ENCODE measurements around the gene NYAP1.
"Not testable (repeated sequence)": the region's sequence is repeated elsewhere in the genome, so short reads cannot be mapped to it uniquely, and the experiment has no call there.

NYAP1 gene

DNA sequence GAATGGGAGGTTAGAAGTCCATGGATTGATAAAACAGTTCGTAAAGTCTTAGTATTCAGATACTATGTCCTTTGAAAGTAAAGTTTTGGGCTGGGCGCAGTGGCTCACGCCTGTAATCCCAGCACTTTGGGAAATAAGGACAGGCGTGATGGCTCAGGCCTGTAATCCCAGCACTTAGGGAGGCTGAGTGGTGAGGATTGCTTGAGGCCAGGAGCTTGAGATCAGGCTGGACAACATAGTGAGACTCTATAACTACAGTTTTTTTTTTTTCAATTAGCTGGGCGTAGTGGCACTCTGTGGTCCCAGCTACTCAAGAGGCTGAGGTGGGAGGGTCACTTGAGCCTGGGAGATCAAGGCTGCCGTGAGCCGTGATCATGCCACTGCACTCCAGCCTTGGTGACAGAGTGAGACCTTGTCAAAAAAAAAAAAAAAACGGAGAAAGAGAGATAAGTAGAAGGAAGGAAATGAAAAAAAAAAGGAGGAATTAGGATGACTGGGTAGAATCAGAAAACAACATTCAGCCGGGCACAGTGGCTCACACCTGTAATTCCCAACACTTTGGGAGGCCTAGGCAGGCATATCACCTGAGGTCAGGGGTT, 29.6 kb downstream of the NYAP1 start:
- DNase-seq: no peak

- peak; percentile 87 for DNase-seq
These were observed 31.4 kb downstream of the NYAP1 start for GRCh38 chr7:100515072-100515532.

DNA sequence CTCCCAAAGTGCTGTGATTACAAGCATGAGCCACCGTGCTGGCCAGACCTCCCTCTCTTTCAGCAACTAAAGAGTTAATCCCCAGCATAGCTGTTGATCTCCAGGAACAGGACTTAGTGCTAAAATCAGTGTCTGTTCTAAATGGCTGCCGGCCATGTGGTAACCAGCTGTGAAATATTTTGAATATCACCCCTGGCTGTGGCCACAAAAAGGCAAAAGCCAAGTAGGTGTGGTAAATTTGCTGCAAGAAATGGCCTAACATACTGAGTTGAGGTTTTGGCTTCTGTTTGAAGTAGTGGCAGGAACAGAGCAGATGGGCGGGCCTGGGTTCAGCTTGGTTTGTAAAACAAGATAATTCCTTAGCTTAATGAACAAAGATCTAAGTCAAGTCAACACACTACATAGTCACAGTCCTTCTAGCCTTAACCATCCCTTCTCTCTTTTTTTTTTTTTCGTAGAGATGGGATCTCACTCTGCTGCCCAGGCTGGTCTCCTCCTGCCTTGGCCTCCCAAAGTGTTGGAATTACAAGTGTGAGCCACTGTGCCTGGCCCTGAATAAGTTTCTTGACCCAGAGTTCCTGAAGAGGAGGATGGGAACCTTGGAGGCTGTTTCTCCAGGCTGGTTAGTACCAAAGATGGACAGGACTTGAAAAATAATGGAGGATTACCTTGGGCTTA, 32.5 kb downstream of the NYAP1 start:
- DNase-seq: peak; percentile 80

DNA sequence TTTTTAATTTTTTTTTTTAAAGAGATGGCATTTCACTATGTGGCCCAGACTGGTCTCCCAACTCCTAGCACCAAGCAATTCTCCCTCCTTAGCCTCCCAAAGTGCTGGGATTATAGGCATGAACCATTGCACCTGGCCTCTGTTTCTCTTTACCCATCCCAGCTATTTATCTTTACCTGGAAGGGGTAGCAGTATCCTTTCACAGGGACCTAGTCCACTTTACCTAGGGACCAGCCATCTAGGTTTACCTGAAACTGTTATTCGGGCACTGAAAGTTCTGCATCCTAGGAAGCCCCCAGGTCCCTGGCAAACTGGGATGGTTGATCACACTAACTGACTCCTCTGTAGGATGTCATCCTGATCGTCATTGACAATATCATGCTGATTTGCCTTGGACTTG, 33.6 kb downstream of the NYAP1 start:
- no peak for DNase-seq

GRCh38 chr7:100519580-100519979, 35.9 kb downstream of the NYAP1 start:
- DNase-seq: no peak

GRCh38 chr7:100520138-100520537, 36.4 kb downstream of the NYAP1 start:
- no peak for DNase-seq

GRCh38 chr7:100521076-100521475, 37.3 kb downstream of the NYAP1 start:
- no peak for DNase-seq

DNA sequence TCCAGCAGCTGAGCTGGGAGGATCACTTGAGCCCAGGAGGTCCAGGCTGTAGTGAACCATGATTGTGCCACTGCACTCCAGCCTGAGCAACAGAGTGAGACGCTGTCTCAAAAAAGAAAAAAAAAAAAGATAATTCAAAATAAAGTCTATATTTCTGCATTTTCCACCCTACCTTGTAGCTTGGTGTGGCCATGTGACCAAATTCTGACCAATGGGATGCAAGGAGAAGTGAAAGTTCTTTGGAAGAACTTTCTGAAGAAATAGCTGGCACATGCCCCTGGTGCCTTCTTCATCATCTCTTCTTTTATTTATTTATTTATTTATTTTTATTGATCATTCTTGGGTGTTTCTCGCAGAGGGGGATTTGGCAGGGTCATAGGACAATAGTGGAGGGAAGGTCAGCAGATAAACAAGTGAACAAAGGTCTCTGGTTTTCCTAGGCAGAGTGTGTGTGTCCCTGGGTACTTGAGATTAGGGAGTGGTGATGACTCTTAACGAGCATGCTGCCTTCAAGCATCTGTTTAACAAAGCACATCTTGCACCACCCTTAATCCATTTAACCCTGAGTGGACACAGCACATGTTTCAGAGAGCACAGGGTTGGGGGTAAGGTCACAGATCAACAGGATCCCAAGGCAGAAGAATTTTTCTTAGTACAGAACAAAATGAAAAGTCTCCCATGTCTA, 38.3 kb downstream of the NYAP1 start:
- not testable (repeated sequence) for DNase-seq

GRCh38 chr7:100523192-100523591, 39.5 kb downstream of the NYAP1 start:
- not testable (repeated sequence) for DNase-seq

GRCh38 chr7:100528108-100528866, 44.6 kb downstream of the NYAP1 start:
- DNase-seq: not testable (repeated sequence)

- no peak for DNase-seq
These were observed 48.7 kb downstream of the NYAP1 start for GRCh38 chr7:100532165-100533022.

DNA sequence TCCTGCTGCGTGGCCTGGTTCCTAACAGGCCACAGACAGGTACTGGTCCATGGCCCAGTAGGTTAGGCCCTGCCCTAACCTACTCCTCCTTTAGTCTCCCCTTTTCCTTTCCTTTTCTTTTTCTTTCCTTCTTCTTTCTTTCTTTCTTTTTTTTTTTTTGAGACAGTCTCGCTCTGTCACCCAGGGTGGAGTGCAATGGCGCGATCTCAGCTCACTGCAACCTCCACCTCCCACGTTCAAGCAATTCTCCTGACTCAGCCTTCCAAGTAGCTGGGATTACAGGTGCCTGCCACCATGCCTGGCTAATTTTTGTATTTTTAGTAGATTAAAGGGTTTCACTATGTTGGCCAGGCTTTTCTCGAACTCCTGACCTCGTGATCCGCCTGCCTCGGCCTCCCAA, 52.3 kb downstream of the NYAP1 start:
- not testable (repeated sequence) for DNase-seq

- not testable (repeated sequence) for DNase-seq
These were observed 53.0 kb downstream of the NYAP1 start for GRCh38 chr7:100536695-100537094.

DNA sequence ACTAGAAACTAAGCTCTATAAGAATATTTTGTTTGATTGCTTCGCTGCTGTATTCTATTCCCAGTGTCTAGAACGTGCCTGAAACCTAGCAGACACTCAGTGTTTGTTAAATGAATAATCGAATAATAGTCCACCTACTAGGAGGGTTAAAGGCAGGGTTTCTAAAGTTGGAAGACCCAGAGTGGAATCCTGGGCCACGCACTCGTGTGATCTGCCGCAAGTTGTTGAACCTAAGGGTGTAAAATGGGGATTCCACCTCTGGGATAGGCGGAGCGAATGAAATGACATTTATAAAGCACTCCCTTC, 54.6 kb downstream of the NYAP1 start:
- DNase-seq: no peak

- peak; percentile 100 for DNase-seq
These were observed 55.1 kb downstream of the NYAP1 start, which contains the start of gene AGFG2 for GRCh38 chr7:100538654-100539435. AGFG2 (plus strand) TSS chr7:100539203; CDS start chr7:100539347, 144 bp downstream.

DNA sequence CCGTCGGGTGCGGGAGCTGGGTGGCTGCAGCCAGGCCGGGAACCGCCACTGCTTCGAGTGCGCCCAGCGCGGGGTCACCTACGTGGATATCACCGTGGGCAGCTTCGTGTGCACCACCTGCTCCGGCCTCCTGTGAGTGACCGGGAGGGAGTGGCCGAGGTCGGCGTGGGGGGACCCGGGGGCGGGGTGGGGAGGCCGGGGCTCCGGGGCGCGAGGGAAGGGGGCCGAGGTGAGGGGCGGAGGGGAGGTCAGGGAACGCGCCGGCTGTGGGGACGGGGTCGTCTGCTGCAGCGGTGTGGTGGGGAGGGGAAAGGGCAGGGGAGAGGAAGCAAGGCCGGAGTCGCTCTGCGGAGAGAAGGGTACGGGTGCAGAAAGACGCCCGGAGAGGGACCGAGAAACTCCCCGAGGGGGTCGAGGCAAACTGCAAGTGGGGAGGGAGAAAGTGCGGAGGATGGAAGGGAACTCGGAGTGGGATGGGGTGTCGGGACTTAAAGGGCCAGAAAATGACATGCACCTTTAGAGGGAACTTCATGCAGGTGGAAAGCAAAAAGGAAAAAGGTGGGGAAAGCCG, 55.8 kb downstream of the NYAP1 start:
- no peak for DNase-seq

- DNase-seq: no peak
These were observed 56.5 kb downstream of the NYAP1 start for GRCh38 chr7:100540073-100540723.

DNA sequence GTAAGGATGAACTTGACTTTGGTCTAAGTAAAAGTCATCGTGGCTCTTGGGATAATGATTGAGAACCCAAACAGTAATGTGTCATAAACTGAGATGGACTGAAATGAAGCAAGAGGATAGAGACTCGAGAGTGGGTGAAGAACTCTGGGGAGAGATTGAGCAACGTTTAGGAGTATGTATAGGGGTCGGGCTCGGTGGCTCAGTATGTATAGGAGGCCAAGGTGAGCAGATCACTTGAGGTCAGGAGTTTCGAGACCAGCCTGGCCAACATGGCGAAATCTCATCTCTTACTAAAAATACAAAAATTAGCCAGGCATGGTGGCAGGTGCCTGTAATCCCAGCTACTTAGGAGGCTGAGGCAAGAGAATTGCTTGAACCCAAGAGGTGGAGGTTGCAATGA, 57.6 kb downstream of the NYAP1 start:
- DNase-seq: not testable (repeated sequence)

DNA sequence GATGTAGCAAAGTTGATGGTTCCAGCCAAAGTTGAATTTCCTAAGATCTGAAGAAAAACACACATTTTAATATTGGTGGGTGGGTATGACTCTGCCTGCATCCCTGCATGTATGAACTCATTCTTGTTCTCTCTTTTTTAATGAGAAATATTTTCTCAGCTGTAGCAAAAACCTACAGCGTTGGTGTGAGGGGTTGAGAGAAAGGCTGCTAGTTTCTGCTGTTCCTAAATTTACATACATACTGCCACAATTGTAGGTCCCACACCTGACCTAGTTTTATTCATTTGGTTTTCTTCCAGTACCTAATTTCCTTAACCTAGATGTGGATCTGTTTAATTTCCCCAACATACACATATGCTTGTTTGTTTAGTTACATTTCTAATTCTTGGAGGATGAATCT, 59.9 kb downstream of the NYAP1 start:
- DNase-seq: no peak

DNA sequence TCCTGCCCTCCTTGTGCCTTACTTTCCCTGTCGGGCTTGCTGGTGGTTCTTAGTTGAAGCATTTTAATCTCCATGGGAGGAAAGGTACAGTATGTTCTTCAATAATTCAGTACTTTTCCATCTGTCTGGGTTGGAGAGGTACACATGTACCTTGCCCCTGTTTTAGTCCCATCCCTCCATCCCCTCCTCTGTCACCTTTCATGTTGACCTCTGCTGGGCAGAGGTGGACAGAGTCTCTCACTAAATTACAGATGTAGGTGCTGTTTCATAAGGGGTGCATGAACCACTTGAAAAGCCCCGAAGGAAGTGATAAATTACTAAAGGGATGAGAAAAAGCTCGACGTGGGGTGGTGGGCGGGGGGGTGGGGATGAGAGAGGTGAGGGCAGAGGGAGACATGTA, 60.7 kb downstream of the NYAP1 start:
- DNase-seq: no peak
